ENCODE measurements around the gene FBXL17. TPM values are rescaled to one million over a fixed set of nuclear protein-coding genes. Genes with fewer than 3 reads are reported as not detected.

The FBXL17 gene
- total and polyA plus RNA-seq, 9 of the 15 experiments (the other 6 are each of a cell fraction or from before 2014, with no cell fraction given), result 0.32 to 5.4 (median 1.8) TPM

DNA sequence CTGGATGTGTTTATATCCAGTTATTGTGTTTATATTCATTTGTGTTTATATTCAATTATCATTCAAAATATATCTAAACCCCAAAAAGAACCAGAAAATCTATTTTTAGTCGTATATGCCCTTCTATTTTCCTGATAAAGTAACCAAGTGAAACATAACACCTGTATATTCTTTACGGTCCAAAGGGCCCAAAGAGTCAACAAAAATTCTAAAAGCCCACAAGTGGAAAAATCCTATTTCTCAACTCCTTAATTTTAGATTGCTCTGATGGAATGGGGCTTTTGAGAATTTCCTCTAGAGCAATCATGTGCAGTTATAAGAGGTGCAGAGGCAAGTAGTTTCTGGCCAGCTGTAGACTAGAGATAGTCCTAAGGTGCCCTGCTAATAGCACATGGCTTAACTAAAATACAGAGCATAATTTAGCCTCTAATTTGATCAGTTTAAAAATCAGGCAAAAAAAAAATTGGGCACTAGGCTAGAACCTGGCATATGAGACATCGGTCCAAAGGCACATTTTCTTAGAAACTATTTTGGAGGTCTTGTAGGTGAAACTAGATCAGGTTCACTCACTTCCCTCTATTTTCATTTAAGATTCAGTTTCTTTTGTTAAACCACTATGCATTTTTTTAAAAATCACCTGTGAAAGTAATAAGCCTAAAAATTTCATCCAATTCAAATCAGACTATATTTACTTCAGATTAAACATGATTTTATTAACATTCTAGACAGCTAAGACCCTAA lies 256.0 kb downstream of the FBXL17 start:
- no peak overlapping the region for H3K4me2 ChIP-seq (ENCODE audit: insufficient read depth, low read length)
- H3K9me3 ChIP-seq (replicated peaks; ENCODE audit: control insufficient read depth, insufficient read depth, low read depth, low read length), result no peaks in the 10 kb centered on the region
- H3K36me3 ChIP-seq (ENCODE audit: control insufficient read depth, insufficient read depth, low read length), result no peaks in the 10 kb centered on the region
- no peaks in the 10 kb centered on the region for H3K4me1 ChIP-seq (replicated peaks in 1 of 2; ENCODE audit: control insufficient read depth in 2 of 2, insufficient read depth in 2 of 2, low read length in 2 of 2)
- intact Hi-C loops (cut with micrococcal nuclease), result no loop called here
- ChIA-PET CTCF (ENCODE audit: low intra/inter-chr PET ratio) (no interaction called here), POLR2A (interaction anchor here (1.0 kb wide), 1 partner anchor 10 kb away, joined by 7 read pairs; no protein-coding TSS in a partner anchor)
- H3K4me3 ChIP-seq, result no peak overlapping the region
- ATAC-seq (no peak), DNase-seq (ENCODE audit: extremely low read depth in 1 of 4, low spot score in 3 of 4) (no peak), FAIRE-seq (no peak)
- H3K9me1 ChIP-seq (ENCODE audit: control insufficient read depth, insufficient read depth, low read length), result no peaks in the 10 kb centered on the region
- no peaks in the 10 kb centered on the region for H3K79me2 ChIP-seq (ENCODE audit: control insufficient read depth, insufficient read depth, low read length)
- no peaks in the 10 kb centered on the region for H4K20me1 ChIP-seq (replicated peaks; ENCODE audit: control insufficient read depth, insufficient read depth, low read length)
- BruUV-seq (replicated peaks), result no TSS peak
- H3K9ac ChIP-seq (ENCODE audit: insufficient read depth in 1 of 2, low read depth in 2 of 2, low read length in 2 of 2), result no peak overlapping the region
- no peaks in the 10 kb centered on the region for H3K27me3 ChIP-seq (ENCODE audit: control insufficient read depth in 2 of 2, insufficient read depth in 2 of 2, low read length in 2 of 2)
- no peak overlapping the region for H3K27ac ChIP-seq (ENCODE audit: extremely low read depth, low read depth, low read length)
- 6% methylated on average over 3 of the region's 3 CpGs for WGBS (ENCODE audit: insufficient coverage, low coverage, missing lambda C conversion rate)
- H2AFZ ChIP-seq (ENCODE audit: low read depth, low read length), result no peak overlapping the region
- in situ Hi-C loops (cut with MboI), result no loop called here
- TF ChIP-seq ZNF23 (CRISPR knock-in tag; IDR thresholded peaks at IDR 0.05) (no peak), ZNF75A (CRISPR knock-in tag; IDR thresholded peaks at IDR 0.05) (no peak), RBM15 (IDR thresholded peaks at IDR 0.05; ENCODE audit: insufficient read depth, low read length) (no peak), SIX5 (IDR thresholded peaks at IDR 0.05; ENCODE audit: borderline replicate concordance in 1 of 2, insufficient read depth in 1 of 2, low read depth in 1 of 2, low read length in 2 of 2) (no peak), MBD2 (IDR thresholded peaks at IDR 0.05; ENCODE audit: borderline replicate concordance, low read depth) (no peak), MYC (IDR thresholded peaks at IDR 0.05; ENCODE audit: low read depth, low read length) (no peak), MYC (CRISPR knock-in tag; IDR thresholded peaks at IDR 0.05; ENCODE audit: borderline replicate concordance, low read depth) (no peak), TBP (optimal IDR thresholded peaks at IDR 0.05; ENCODE audit: low read depth, low read length) (no peak), ZBED1 (IDR thresholded peaks at IDR 0.05) (no peak), BACH1 (tag; IDR thresholded peaks at IDR 0.05) (no peak), YBX1 (IDR thresholded peaks at IDR 0.05) (no peak), ZNF589 (CRISPR knock-in tag; IDR thresholded peaks at IDR 0.05; ENCODE audit: low read depth) (no peak), MEIS2 (IDR thresholded peaks at IDR 0.05; ENCODE audit: partially characterized antibody) (no peak), MAFG (tag; conservative IDR thresholded peaks at IDR 0.05) (no peak), ERF (CRISPR knock-in tag; IDR thresholded peaks at IDR 0.05) (no peak), ZNF140 (CRISPR knock-in tag; IDR thresholded peaks at IDR 0.05) (no peak), MCM2 (IDR thresholded peaks at IDR 0.05; ENCODE audit: low read depth) (no peak)
- TF ChIP-seq, protein P1, sequence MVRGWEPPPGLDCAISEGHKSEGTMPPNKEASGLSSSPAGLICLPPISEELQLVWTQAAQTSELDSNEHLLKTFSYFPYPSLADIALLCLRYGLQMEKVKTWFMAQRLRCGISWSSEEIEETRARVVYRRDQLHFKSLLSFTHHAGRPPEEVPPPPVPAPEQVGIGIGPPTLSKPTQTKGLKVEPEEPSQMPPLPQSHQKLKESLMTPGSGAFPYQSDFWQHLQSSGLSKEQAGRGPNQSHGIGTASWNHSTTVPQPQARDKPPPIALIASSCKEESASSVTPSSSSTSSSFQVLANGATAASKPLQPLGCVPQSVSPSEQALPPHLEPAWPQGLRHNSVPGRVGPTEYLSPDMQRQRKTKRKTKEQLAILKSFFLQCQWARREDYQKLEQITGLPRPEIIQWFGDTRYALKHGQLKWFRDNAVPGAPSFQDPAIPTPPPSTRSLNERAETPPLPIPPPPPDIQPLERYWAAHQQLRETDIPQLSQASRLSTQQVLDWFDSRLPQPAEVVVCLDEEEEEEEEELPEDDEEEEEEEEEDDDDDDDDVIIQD (CRISPR knock-in tag; IDR thresholded peaks at IDR 0.05), result no peak
- TF ChIP-seq, protein P2, sequence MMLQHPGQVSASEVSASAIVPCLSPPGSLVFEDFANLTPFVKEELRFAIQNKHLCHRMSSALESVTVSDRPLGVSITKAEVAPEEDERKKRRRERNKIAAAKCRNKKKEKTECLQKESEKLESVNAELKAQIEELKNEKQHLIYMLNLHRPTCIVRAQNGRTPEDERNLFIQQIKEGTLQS (IDR thresholded peaks at IDR 0.05), result no peak
- TF ChIP-seq, protein P2 (CRISPR knock-in tag; conservative IDR thresholded peaks at IDR 0.05), result no peak
- TF ChIP-seq, protein P3, sequence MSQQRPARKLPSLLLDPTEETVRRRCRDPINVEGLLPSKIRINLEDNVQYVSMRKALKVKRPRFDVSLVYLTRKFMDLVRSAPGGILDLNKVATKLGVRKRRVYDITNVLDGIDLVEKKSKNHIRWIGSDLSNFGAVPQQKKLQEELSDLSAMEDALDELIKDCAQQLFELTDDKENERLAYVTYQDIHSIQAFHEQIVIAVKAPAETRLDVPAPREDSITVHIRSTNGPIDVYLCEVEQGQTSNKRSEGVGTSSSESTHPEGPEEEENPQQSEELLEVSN (IDR thresholded peaks at IDR 0.05; ENCODE audit: borderline replicate concordance in 1 of 2, extremely low read depth in 1 of 2, insufficient read depth in 1 of 2, insufficient read length in 1 of 2, low read depth in 1 of 2, low read length in 1 of 2, poor library complexity in 1 of 2, severe bottlenecking in 1 of 2), result no peak

All from K562 (cell line).